Naive thymus-derived CD8-positive, alpha-beta T cell (primary cell): Measurements from ENCODE around the gene ANKRD34C. TPM values are rescaled to one million over a fixed set of nuclear protein-coding genes. Genes with fewer than 3 reads are reported as not detected.

Experiments
- ATAC-seq, 2 donors: fragments of 150-1000 bp; cut with Tn5 transposase in 1 of 2; sonication (Bioruptor Pico), chemical (Tn5 transposase) in 1 of 2; 1 replicate in 1 of 2; 2 replicates in 1 of 2; pipeline ENCODE4 v1.10.0; 2021; ENCODE audit warnings: mild to moderate bottlenecking in 2 of 2, moderate library complexity in 2 of 2
- POLR2A ChIA-PET: fragments of 350-600 bp; sonication (Branson Sonifier 250); formaldehyde crosslinking; loops from one replicate; lab custom pipeline; 2021; ENCODE audit warnings: antibody characterized with exemption; lab: Charles Lee
- DNase-seq, 10 donors: peaks; one replicate each; pipeline versions ENCODE4 v3.0.0 to v3.0.0-alpha.2; 2020 to 2022
- H3K27ac Mint-ChIP-seq, 10 donors: one replicate each; pipeline ENCODE4 v1.8.0; 2020 to 2022; ENCODE audit warnings: mild to moderate bottlenecking in 10 of 10, mixed read lengths in 10 of 10, moderate library complexity in 4 of 10, inconsistent platforms in 1 of 10
- H3K27me3 Mint-ChIP-seq, 5 donors: one replicate each; pipeline ENCODE4 v1.8.0; 2021 to 2022; ENCODE audit warnings: mixed read lengths in 5 of 5
- H3K36me3 Mint-ChIP-seq, 3 donors: one replicate each; pipeline ENCODE4 v1.8.0; 2020 to 2022; ENCODE audit warnings: mixed read lengths in 3 of 3, mild to moderate bottlenecking in 2 of 3, inconsistent platforms in 1 of 3
- H3K4me1 Mint-ChIP-seq, 4 donors: one replicate each; pipeline ENCODE4 v1.8.0; 2021 to 2022; ENCODE audit warnings: mixed read lengths in 4 of 4
- H3K4me3 Mint-ChIP-seq, 10 donors: one replicate each; pipeline ENCODE4 v1.8.0; 2020 to 2022; ENCODE audit warnings: mild to moderate bottlenecking in 10 of 10, mixed read lengths in 10 of 10, moderate library complexity in 6 of 10, inconsistent platforms in 1 of 10
- H3K9me3 Mint-ChIP-seq, 9 donors: one replicate each; pipeline ENCODE4 v1.8.0; 2020 to 2022; ENCODE audit warnings: mixed read lengths in 9 of 9, mild to moderate bottlenecking in 3 of 9, inconsistent platforms in 1 of 9, moderate library complexity in 1 of 9
- polyA plus RNA-seq, 3 donors: library from polyadenylated mRNA; unstranded; fragments of 300-500 nt; fragmentation: Illumina TruSeq; gene quantifications; one replicate each; pipeline ENCODE4 v1.2.3, GENCODE V29; 2021
- total RNA-seq, 8 experiments: library from RNA in 2 of 8; stranded (reverse) in 2 of 8; gene quantifications; one replicate each; pipeline ENCODE4 v1.2.3 and lab custom pipeline; 2021 to 2026

ANKRD34C gene
- not detected for total RNA-seq
- polyA plus RNA-seq = not detected
- 0 to 0.08 (median 0) reads per million in 6 experiments for total RNA-seq (lab: John Stamatoyannopoulos, UW)

- no peak for DNase-seq
- Mint-ChIP-seq H3K36me3 (peaks cover 4 to 24% (median 9%) of the 10 kb centered on the region in 3 donors), H3K4me1 (peaks cover 0 to 3% (median under 1%) of the 10 kb centered on the region in 4 donors), H3K27me3 (peaks cover 52 to 86% (median 63%) of the 10 kb centered on the region in 5 donors), H3K27ac (no peak within 1 kb of the TSS), H3K9me3 (peaks cover 0 to 28% (median 11%) of the 10 kb centered on the region in 9 donors), H3K4me3 (no peak within 1 kb of the TSS)
- ATAC-seq = no peak
- POLR2A ChIA-PET = no interaction called here
These were observed at the start of gene ANKRD34C for GRCh38 chr15:79282371-79283251. TSS of gene ANKRD34C (plus strand) at chr15:79282722. CDS start at chr15:79293285, 10,563 bp downstream.

DNA sequence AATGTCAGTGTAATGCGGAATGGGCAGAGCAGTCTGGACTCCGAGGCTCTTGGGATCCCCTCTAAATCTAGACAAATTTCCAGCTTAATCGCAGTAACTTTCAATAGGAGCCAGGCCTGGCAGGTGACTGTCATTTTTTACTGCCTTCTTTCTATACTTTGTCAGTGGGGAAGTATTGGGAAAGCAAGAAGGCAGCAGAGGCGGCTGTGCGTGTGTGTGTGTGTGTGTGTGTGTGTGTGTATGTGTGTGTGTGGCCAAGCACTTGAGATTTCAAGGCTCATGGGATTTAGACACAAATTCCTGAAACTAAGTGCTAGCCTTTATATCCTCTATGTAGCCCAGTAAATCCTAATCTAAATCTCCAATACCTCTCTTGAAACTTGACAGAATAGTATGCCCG is 49.3 kb upstream of the ANKRD34C start:
- no peaks in the 10 kb centered on the region for H3K4me1 Mint-ChIP-seq
- H3K27me3 Mint-ChIP-seq = peaks cover 3 to 38% (median 21%) of the 10 kb centered on the region in 5 donors
- DNase-seq (no peak), ATAC-seq (no peak)
- no peak overlapping the region for H3K4me3 Mint-ChIP-seq
- POLR2A ChIA-PET = no interaction called here
- no peak overlapping the region for H3K27ac Mint-ChIP-seq
- peaks cover 0 to 29% (median 19%) of the 10 kb centered on the region in 9 donors for H3K9me3 Mint-ChIP-seq
- H3K36me3 Mint-ChIP-seq = peaks cover 0 to 19% (median 2%) of the 10 kb centered on the region in 3 donors

DNA sequence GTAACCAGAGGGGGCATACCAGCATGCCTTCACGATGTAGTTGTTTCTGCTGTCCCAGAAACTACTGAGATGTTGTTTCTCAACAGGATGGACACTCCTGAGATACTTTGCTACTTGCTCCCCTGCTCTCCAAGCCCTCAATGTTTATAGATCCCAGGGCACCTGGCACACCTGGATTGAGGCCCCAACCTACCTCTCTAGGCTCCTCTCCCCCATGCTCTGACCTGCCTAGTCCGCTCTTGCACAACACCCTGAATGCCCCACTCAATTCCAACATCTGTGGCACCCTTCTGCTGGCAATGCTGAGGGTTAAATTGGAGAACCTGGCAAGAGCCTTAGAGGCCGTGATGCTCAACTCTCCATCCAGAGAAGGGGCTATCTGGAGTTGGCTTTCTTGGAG is 42.5 kb upstream of the ANKRD34C start:
- Mint-ChIP-seq H3K27me3 (peaks cover 8 to 40% (median 20%) of the 10 kb centered on the region in 5 donors), H3K9me3 (no peaks in the 10 kb centered on the region), H3K4me3 (no peak overlapping the region), H3K27ac (no peak overlapping the region), H3K36me3 (no peaks in the 10 kb centered on the region), H3K4me1 (no peaks in the 10 kb centered on the region)
- POLR2A ChIA-PET = no interaction called here
- no peak for ATAC-seq
- no peak for DNase-seq

- no peak overlapping the region for H3K27ac Mint-ChIP-seq
- DNase-seq (no peak), ATAC-seq (no peak)
- no peaks in the 10 kb centered on the region for H3K9me3 Mint-ChIP-seq
- no peaks in the 10 kb centered on the region for H3K36me3 Mint-ChIP-seq
- POLR2A ChIA-PET = no interaction called here
- H3K4me3 Mint-ChIP-seq = no peak overlapping the region
- H3K27me3 Mint-ChIP-seq = peaks cover 7 to 27% (median 9%) of the 10 kb centered on the region in 5 donors
- no peaks in the 10 kb centered on the region for H3K4me1 Mint-ChIP-seq
These were observed 38.8 kb upstream of the ANKRD34C start for GRCh38 chr15:79243723-79244122.

- H3K27ac Mint-ChIP-seq = no peak overlapping the region
- POLR2A ChIA-PET = no interaction called here
- H3K9me3 Mint-ChIP-seq = no peaks in the 10 kb centered on the region
- DNase-seq = no peak
- H3K4me3 Mint-ChIP-seq = no peak overlapping the region
- peaks cover 5 to 21% (median 9%) of the 10 kb centered on the region in 5 donors for H3K27me3 Mint-ChIP-seq
- no peak for ATAC-seq
- H3K36me3 Mint-ChIP-seq = no peaks in the 10 kb centered on the region
- H3K4me1 Mint-ChIP-seq = no peaks in the 10 kb centered on the region
These were observed 37.6 kb upstream of the ANKRD34C start for GRCh38 chr15:79244876-79245275.

- H3K27me3 Mint-ChIP-seq = peaks cover 5 to 19% (median 11%) of the 10 kb centered on the region in 5 donors
- no peaks in the 10 kb centered on the region for H3K9me3 Mint-ChIP-seq
- ATAC-seq (no peak), DNase-seq (no peak)
- no peak overlapping the region for H3K4me3 Mint-ChIP-seq
- no peak overlapping the region for H3K27ac Mint-ChIP-seq
- no peaks in the 10 kb centered on the region for H3K4me1 Mint-ChIP-seq
- no peaks in the 10 kb centered on the region for H3K36me3 Mint-ChIP-seq
- POLR2A ChIA-PET = no interaction called here
These were observed 34.3 kb upstream of the ANKRD34C start for GRCh38 chr15:79248183-79248582.

DNA sequence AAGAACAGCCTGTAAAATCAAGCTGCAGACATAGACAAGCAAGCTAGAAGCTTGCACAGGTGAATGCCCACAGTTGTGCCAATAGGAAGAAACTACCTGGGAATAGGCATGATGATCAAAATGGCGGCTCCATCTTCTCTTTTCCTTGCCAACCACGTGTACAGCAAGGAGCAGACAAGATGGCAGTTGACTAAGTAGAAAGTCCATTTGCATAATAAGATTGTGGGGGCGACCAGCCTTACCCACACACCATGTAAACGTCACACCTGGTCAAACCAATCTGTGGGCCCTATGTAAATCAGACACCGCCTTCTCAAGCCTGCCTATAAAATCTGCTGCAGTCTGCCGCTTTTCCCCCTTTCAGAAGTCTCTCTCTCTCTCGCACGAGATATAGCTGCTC is 25.1 kb upstream of the ANKRD34C start:
- DNase-seq (no peak), ATAC-seq (no peak)
- Mint-ChIP-seq H3K4me1 (no peaks in the 10 kb centered on the region), H3K27ac (no peak overlapping the region), H3K9me3 (peaks cover 0 to 11% (median 3%) of the 10 kb centered on the region in 9 donors), H3K27me3 (peaks cover 17 to 57% (median 39%) of the 10 kb centered on the region in 5 donors), H3K36me3 (no peaks in the 10 kb centered on the region), H3K4me3 (no peak overlapping the region)
- POLR2A ChIA-PET = no interaction called here

DNA sequence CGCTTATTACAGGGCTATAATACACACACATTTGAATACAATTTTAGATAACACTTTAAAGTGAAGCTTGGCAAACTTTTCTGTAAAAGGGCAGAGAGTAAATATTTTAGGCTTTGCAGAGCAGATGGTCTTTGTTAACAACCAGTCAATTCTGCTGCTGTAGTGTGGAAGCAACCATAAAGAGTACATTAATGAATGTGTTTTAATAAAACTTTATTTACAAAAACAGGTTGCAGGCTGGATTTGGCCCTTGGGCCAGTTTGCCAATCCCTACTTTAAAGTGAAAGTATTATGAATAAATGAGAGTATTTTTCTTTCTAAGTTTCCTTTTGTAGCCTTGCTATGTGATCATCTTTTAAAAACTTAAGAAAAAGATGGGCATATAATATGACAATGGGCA is 20.7 kb upstream of the ANKRD34C start:
- Mint-ChIP-seq H3K4me3 (no peak overlapping the region), H3K9me3 (peaks cover 0 to 9% (median 3%) of the 10 kb centered on the region in 9 donors), H3K4me1 (no peaks in the 10 kb centered on the region), H3K27ac (no peak overlapping the region), H3K36me3 (no peaks in the 10 kb centered on the region), H3K27me3 (peaks cover 10 to 27% (median 21%) of the 10 kb centered on the region in 5 donors)
- DNase-seq (no peak), ATAC-seq (no peak)
- POLR2A ChIA-PET = no interaction called here

DNA sequence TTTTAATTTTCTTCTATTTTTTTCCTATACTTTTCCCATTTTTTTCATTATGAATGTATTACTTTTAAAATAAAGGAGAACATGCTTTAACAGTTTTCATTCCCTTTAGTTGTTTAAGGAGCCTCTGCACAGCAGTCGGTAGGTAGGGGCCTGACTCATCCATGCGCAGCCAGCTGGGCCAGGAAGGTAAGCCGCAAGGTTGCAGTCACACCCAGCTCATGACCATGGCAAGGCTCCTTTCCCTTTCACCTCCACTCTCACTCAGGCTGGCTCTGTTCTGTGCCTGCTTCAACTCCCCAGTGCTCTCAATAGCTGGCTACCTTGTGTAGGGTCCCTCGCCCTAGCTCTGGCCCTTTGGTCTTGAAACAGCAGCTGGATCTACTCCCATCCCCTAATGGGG is 17.4 kb upstream of the ANKRD34C start:
- Mint-ChIP-seq H3K4me1 (no peaks in the 10 kb centered on the region), H3K36me3 (no peaks in the 10 kb centered on the region)
- POLR2A ChIA-PET = no interaction called here

DNA sequence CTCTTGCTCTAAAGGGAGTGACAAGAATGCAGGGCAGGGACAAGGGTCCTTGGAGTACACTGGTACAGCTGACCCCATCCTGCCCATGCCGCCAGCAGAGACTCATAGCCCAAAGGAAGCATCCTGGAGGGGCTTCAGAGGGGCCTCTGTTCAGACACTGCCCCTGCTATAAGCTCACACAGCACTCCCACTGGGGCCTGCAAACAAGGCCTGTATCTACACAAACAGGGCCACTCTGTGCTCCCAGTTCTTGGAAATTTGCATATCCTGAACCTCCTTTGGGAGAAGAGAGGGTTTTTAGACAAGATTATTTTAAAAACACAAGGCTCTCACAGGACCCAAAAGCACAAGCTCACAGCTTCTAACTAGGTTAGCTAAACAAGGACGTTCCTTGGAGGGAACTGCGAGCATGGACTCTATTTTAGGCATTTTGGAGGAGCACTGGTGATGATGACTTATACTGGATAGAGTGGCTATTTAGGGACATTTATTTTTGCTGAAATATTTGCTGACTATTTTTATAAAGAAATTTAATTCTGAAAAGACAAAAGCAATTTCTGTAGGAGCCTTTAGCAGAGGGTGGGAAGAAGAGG is 16.4 kb upstream of the ANKRD34C start:
- Mint-ChIP-seq H3K4me3 (no peak overlapping the region), H3K36me3 (no peaks in the 10 kb centered on the region), H3K27me3 (peaks cover 3 to 39% (median 14%) of the 10 kb centered on the region in 5 donors), H3K9me3 (no peaks in the 10 kb centered on the region), H3K27ac (no peak overlapping the region), H3K4me1 (no peaks in the 10 kb centered on the region)
- POLR2A ChIA-PET = no interaction called here
- DNase-seq = no peak
- ATAC-seq = no peak

More for the DNA sequence above, 17.4 kb upstream of the ANKRD34C start:
- Mint-ChIP-seq H3K27ac (no peak overlapping the region), H3K27me3 (peaks cover 5 to 38% (median 23%) of the 10 kb centered on the region in 5 donors), H3K4me3 (no peak overlapping the region), H3K9me3 (no peaks in the 10 kb centered on the region)
- DNase-seq (no peak), ATAC-seq (no peak)

DNA sequence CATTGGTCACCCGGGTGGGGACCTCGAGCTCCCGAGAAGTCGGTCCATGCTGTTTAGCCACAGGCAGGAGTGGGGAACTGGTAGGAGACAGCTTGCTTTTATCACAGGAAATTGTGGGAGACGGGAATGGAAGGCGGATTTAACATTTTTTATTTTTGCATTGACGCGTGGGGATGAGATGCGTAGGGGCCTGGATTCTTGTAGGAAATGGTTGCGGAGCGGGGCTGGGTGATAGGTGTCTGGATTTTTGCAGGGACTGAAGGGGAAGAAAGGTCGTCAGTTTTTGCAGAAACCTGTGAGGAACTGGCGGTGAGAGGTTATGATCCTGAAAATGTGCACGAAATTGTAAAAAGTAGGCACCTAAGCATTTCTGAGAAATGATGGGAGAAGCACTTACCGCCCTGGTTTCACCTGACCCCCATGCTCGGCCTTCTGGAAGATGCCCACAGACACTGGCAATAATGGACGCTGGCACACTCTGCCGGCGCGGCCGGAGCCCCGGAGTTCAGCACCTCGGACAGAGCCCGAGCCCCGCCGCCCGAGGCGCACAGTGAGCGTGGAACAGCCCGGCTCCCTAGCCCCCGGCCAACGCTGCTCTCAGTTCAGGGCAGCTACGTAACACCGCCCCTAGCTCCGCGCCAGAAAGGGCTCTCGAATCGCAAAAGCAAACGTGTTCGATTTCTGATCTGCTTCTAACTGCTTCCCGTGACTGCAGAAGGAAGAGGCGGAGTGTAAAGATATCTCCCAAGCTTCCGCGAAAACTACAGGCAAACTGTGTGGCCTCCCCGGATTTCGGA is 928 bp downstream of the ANKRD34C start:
- H3K4me1 Mint-ChIP-seq = peaks cover 0 to 3% (median under 1%) of the 10 kb centered on the region in 4 donors
- no peak overlapping the region for H3K4me3 Mint-ChIP-seq
- POLR2A ChIA-PET = no interaction called here
- peaks cover 4 to 24% (median 9%) of the 10 kb centered on the region in 3 donors for H3K36me3 Mint-ChIP-seq
- DNase-seq (peak in 5 of 10 donors; percentile 3 to 34 (median 18)), ATAC-seq (peak in 1 of 2 donors; percentile 53)
- peaks cover 56 to 86% (median 69%) of the 10 kb centered on the region in 5 donors for H3K27me3 Mint-ChIP-seq
- H3K9me3 Mint-ChIP-seq = peaks cover 0 to 28% (median 11%) of the 10 kb centered on the region in 9 donors
- H3K27ac Mint-ChIP-seq = no peak overlapping the region

GRCh38 chr15:79290642-79291275 is 8.2 kb downstream of the ANKRD34C start:
- H3K27ac Mint-ChIP-seq = no peak overlapping the region
- no peak overlapping the region for H3K4me3 Mint-ChIP-seq
- ATAC-seq (no peak), DNase-seq (no peak)
- peaks cover 4 to 6% (median 4%) of the 10 kb centered on the region in 4 donors for H3K4me1 Mint-ChIP-seq
- H3K27me3 Mint-ChIP-seq = peaks cover 15 to 49% (median 36%) of the 10 kb centered on the region in 5 donors
- peaks cover 0 to 2% (median 0%) of the 10 kb centered on the region in 9 donors for H3K9me3 Mint-ChIP-seq
- POLR2A ChIA-PET = no interaction called here
- H3K36me3 Mint-ChIP-seq = no peaks in the 10 kb centered on the region
